Loucy (cell line): Measurements from ENCODE around the gene BABAM2.

Experiments used
- EZH2phosphoT487 ChIP-seq: fragments of 200-600 bp; IDR thresholded peaks from 2 replicates; pipeline ENCODE4 v1.6.1; 2018; ENCODE audit warnings: antibody characterized with exemption, mild to moderate bottlenecking, moderate library complexity, borderline replicate concordance
- TF ChIP-seq, protein P1 (sequence below): fragments of 200-600 bp; sonication (generic); conservative IDR thresholded peaks from 2 replicates; pipeline ENCODE4 v1.5.1; 2014; ENCODE audit warnings: mild to moderate bottlenecking, antibody characterized with exemption, low read length

DNA sequence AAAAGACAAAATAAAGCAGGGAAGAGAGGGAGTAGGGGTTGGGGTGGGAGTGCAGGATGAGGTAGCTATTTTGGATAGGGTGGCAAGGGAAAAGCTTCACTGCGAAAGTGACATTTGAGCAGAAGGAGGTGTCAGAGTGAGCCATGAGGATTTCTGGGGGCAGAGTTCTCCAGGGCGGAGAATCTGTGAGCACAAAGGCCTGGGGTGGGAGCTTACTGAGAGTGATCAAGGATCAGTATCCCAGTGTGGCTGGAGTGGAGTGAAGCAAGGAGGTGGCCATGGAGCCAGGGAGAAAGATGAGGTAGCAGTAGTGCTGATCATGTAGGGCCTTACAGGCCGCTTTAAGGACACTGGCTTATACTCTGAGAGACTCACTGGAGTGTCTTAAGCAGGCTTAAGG lies 291.3 kb downstream of the BABAM2 start:
- TF ChIP-seq, protein P1, sequence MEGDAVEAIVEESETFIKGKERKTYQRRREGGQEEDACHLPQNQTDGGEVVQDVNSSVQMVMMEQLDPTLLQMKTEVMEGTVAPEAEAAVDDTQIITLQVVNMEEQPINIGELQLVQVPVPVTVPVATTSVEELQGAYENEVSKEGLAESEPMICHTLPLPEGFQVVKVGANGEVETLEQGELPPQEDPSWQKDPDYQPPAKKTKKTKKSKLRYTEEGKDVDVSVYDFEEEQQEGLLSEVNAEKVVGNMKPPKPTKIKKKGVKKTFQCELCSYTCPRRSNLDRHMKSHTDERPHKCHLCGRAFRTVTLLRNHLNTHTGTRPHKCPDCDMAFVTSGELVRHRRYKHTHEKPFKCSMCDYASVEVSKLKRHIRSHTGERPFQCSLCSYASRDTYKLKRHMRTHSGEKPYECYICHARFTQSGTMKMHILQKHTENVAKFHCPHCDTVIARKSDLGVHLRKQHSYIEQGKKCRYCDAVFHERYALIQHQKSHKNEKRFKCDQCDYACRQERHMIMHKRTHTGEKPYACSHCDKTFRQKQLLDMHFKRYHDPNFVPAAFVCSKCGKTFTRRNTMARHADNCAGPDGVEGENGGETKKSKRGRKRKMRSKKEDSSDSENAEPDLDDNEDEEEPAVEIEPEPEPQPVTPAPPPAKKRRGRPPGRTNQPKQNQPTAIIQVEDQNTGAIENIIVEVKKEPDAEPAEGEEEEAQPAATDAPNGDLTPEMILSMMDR = no peak
- TF ChIP-seq EZH2phosphoT487 = no peak
